HCT116 (cell line): Measurements from ENCODE around the gene YWHAE. TPM values are rescaled to one million over a fixed set of nuclear protein-coding genes. Genes with fewer than 3 reads are reported as not detected.

Source experiments
- ATAC-seq: fragments of 200-7000 bp; cut with Tn5 transposase; 2 replicates; pipeline ENCODE4 v1.9.1; 2020; ENCODE audit warnings: mild to moderate bottlenecking, moderate library complexity
- BruUV-seq: library from RNA; stranded (reverse); fragments of 400-500 nt; replicated peaks from 2 replicates; lab custom pipeline; 2021; lab: Mats Ljungman, UMichigan
- CTCF ChIA-PET: fragments of 300-600 bp; sonication (Branson Sonifier 250); formaldehyde crosslinking; loops from one replicate; lab custom pipeline; 2021; ENCODE audit warnings: antibody characterized with exemption; lab: Charles Lee
- POLR2A ChIA-PET: fragments of 300-600, 350-600 bp; sonication (Branson Sonifier 250); formaldehyde crosslinking; loops from one replicate; lab custom pipeline; 2021; ENCODE audit warnings: antibody characterized with exemption; lab: Charles Lee
- RAD21 ChIA-PET, 2 experiments: fragments of 300-600 bp; sonication (Branson Sonifier 250); formaldehyde crosslinking; loops; one replicate each; lab custom pipeline; 2023; ENCODE audit warnings: low total read pairs in 2 of 2; ENCODE audit not compliant: uncharacterized antibody in 2 of 2, unreplicated experiment in 2 of 2, low non-redundant PET in 1 of 2; lab: Charles Lee
- DNase-seq: peaks from one replicate; pipeline ENCODE4 v3.0.0-alpha.2; 2010; ENCODE audit warnings: low read depth, low spot score
- H2AFZ ChIP-seq: fragments of 200-600 bp; shearing (Covaris generic), sonication (generic); 2 replicates; pipeline ENCODE4 v1.6.1; 2017; ENCODE audit warnings: low read depth, mixed run types, mixed read lengths, antibody characterized with exemption, low read length; ENCODE audit not compliant: poor library complexity, severe bottlenecking
- H3K27ac ChIP-seq: 2 replicates; pipeline ENCODE4 v1.5.1; 2012; ENCODE audit warnings: low read depth, low read length
- H3K27me3 ChIP-seq: fragments of 200-600 bp; sonication (generic); 2 replicates; pipeline ENCODE4 v1.6.1; 2016; ENCODE audit warnings: mixed run types, low read length, mixed read lengths; ENCODE audit not compliant: insufficient read depth
- H3K36me3 ChIP-seq, 2 experiments: fragments of 200-500 bp in 1 of 2; fragments of 200-600 bp in 1 of 2; sonication (Bioruptor generic) in 1 of 2; sonication (generic) in 1 of 2; 2 replicates each; pipeline versions ENCODE4 v1.5.1 to v1.6.1; 2014 to 2016; ENCODE audit warnings: low read length in 2 of 2, inconsistent platforms in 1 of 2, mixed read lengths in 1 of 2, mixed run types in 1 of 2; ENCODE audit not compliant: insufficient read depth in 2 of 2, control insufficient read depth in 1 of 2
- H3K4me1 ChIP-seq, 2 experiments: fragments of 200-600 bp in 1 of 2; sonication (generic) in 1 of 2; 2 replicates each; pipeline versions ENCODE4 v1.5.1 to v1.6.1; 2012 to 2017; ENCODE audit warnings: low read length in 2 of 2, inconsistent platforms in 1 of 2, mild to moderate bottlenecking in 1 of 2, mixed read lengths in 1 of 2, mixed run types in 1 of 2, moderate library complexity in 1 of 2; ENCODE audit not compliant: insufficient read depth in 2 of 2, control insufficient read depth in 1 of 2
- H3K4me2 ChIP-seq: fragments of 200-600 bp; sonication (generic); 2 replicates; pipeline ENCODE4 v1.6.1; 2017; ENCODE audit warnings: mixed run types, low read length, mixed read lengths
- H3K4me3 ChIP-seq, 2 experiments: fragments of 200-600 bp in 1 of 2; sonication (generic) in 1 of 2; replicated peaks in 1 of 2; 2 replicates each; pipeline ENCODE4 v1.5.1; 2011 to 2016; ENCODE audit warnings: low read length in 2 of 2, control low read depth in 1 of 2, low read depth in 1 of 2, mild to moderate bottlenecking in 1 of 2, mixed read lengths in 1 of 2, mixed run types in 1 of 2
- H3K79me2 ChIP-seq: fragments of 200-600 bp; sonication (generic); 2 replicates; pipeline ENCODE4 v1.6.1; 2017; ENCODE audit warnings: mild to moderate bottlenecking, mixed run types, low read length, moderate library complexity, mixed read lengths; ENCODE audit not compliant: insufficient read depth
- H3K9ac ChIP-seq: fragments of 200-600 bp; sonication (generic); 2 replicates; pipeline ENCODE4 v1.6.1; 2016; ENCODE audit warnings: low read length, mixed read lengths
- H3K9me2 ChIP-seq: fragments of 200-600 bp; sonication (generic), shearing (Covaris generic); 2 replicates; pipeline ENCODE4 v1.6.1; 2017; ENCODE audit warnings: mixed run types, mild to moderate bottlenecking, moderate library complexity; ENCODE audit not compliant: insufficient read depth
- H3K9me3 ChIP-seq, 2 experiments: fragments of 200-500 bp in 1 of 2; fragments of 200-600 bp in 1 of 2; sonication (Bioruptor generic) in 1 of 2; sonication (generic) in 1 of 2; 2 replicates each; pipeline ENCODE4 v1.6.1; 2014 to 2017; ENCODE audit warnings: low read length in 2 of 2, mixed read lengths in 2 of 2, inconsistent platforms in 1 of 2, low read depth in 1 of 2, mild to moderate bottlenecking in 1 of 2, mixed run types in 1 of 2, moderate library complexity in 1 of 2; ENCODE audit not compliant: control insufficient read depth in 1 of 2, insufficient read depth in 1 of 2
- H4K20me1 ChIP-seq: fragments of 200-600 bp; sonication (generic), shearing (Covaris generic); 2 replicates; pipeline ENCODE4 v1.6.1; 2017; ENCODE audit warnings: mixed run types, mild to moderate bottlenecking, moderate library complexity; ENCODE audit not compliant: insufficient read depth
- CEBPB ChIP-seq: IDR thresholded peaks from 2 replicates; pipeline ENCODE4 v1.6.1; 2012; ENCODE audit warnings: low read depth
- EZH2 ChIP-seq: fragments of 200-600 bp; sonication (generic); IDR thresholded peaks from 2 replicates; pipeline ENCODE4 v1.6.1; 2017; ENCODE audit warnings: antibody characterized with exemption, mixed run types
- EZH2phosphoT487 ChIP-seq: fragments of 200-600 bp; IDR thresholded peaks from 2 replicates; pipeline ENCODE4 v1.6.1; 2018; ENCODE audit warnings: antibody characterized with exemption, borderline replicate concordance
- FOSL1 ChIP-seq: IDR thresholded peaks from 2 replicates; pipeline ENCODE4 v1.6.1; 2012; ENCODE audit warnings: low read depth
- POLR2AphosphoS5 ChIP-seq: IDR thresholded peaks from 2 replicates; pipeline ENCODE4 v1.6.1; 2011; ENCODE audit warnings: mild to moderate bottlenecking, low read depth, low read length, moderate library complexity
- RAD21 ChIP-seq: IDR thresholded peaks from 2 replicates; pipeline ENCODE4 v1.6.1; 2012; ENCODE audit warnings: low read depth, mild to moderate bottlenecking
- SIN3A ChIP-seq: IDR thresholded peaks from 2 replicates; pipeline ENCODE4 v1.6.1; 2012; ENCODE audit warnings: low read depth
- SP1 ChIP-seq: IDR thresholded peaks from 2 replicates; pipeline ENCODE4 v1.6.1; 2012; ENCODE audit warnings: low read depth
- SRF ChIP-seq: IDR thresholded peaks from 2 replicates; pipeline ENCODE4 v1.6.1; 2012; ENCODE audit warnings: low read depth
- TCF7L2 ChIP-seq: IDR thresholded peaks from 2 replicates; pipeline ENCODE4 v1.7.0; 2011; ENCODE audit warnings: borderline replicate concordance, inconsistent platforms; ENCODE audit not compliant: insufficient read depth, insufficient read length; ENCODE audit errors: extremely low read depth
- ZFX ChIP-seq: fragments of 450-650 bp; IDR thresholded peaks from 2 replicates; pipeline ENCODE4 v1.6.1; 2017
- ZNF274 ChIP-seq: fragments of 200-500 bp; sonication (Bioruptor generic); IDR thresholded peaks from 2 replicates; pipeline ENCODE4 v1.6.1; 2014; ENCODE audit warnings: mild to moderate bottlenecking, low read depth, low read length, inconsistent platforms
- intact Hi-C: fragments of 100-400 bp; cut with micrococcal nuclease; formaldehyde crosslinking; loops from 2 replicates; pipeline ENCODE4 v1.10.0; 2022
- total RNA-seq: library from RNA; stranded (reverse); gene quantifications from one replicate; pipeline ENCODE4 v1.2.1, GENCODE V29; 2021; ENCODE audit not compliant: unreplicated experiment
- TF ChIP-seq, protein P1 (sequence below): IDR thresholded peaks from 2 replicates; pipeline ENCODE4 v1.6.1; 2012; ENCODE audit warnings: low read depth
- TF ChIP-seq, protein P2 (sequence below): IDR thresholded peaks from 2 replicates; pipeline ENCODE4 v1.6.1; 2011; ENCODE audit warnings: mild to moderate bottlenecking, low read length, moderate library complexity; ENCODE audit not compliant: insufficient replicate concordance; ENCODE audit errors: extremely low read depth
- TF ChIP-seq, protein P3 (sequence below): IDR thresholded peaks from 2 replicates; pipeline ENCODE4 v1.6.1; 2012

The YWHAE gene
- total RNA-seq, 1 experiment from 2014 or later: 735 TPM

DNA sequence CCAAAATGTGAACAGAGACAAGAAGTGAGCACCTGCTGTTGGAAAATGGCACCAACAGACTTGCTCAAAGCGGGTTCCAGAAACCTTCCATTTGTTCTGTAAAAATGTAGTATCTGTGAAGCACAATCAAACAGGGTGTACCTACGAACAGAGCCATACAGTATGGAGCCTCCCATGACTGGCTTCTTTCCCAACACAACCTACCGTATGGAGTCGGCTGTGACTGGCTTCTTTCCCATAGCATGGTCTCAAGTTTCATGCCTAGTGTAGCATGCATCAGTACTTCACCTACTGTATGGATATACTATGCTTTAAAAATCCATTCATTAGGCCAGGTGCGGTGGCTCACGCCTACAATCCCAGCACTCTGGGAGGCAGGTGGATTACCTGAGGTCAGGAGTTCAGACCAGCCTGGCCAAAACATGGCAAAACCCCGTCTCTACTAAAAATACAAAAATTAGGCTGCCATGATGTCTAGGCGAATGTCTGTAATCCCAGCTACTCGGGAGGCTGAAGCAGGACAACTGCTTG is 26.2 kb downstream of the YWHAE start:
- H3K9me2 ChIP-seq: no peaks in the 10 kb centered on the region
- H2AFZ ChIP-seq: no peak overlapping the region
- H3K36me3 ChIP-seq: peaks cover 0 to 3% of the 10 kb centered on the region in 2 experiments; a peak in 2 of 4 replicates
- H3K9ac ChIP-seq: no peak overlapping the region
- BruUV-seq: no TSS peak
- POLR2A ChIA-PET: interaction anchor here (0.8 kb wide), 1 partner anchor 33 kb away, joined by 3 read pairs; no protein-coding TSS in a partner anchor
- no peak overlapping the region for H3K27ac ChIP-seq
- peaks cover 73% of the 10 kb centered on the region; the same call in 1 of the 2 replicates for H4K20me1 ChIP-seq
- H3K4me2 ChIP-seq: no peak overlapping the region
- RAD21 ChIA-PET: no interaction called here
- H3K9me3 ChIP-seq: no peaks in the 10 kb centered on the region
- DNase-seq: no peak
- intact Hi-C loops: no loop called here
- peaks cover 0 to 18% of the 10 kb centered on the region in 2 experiments; a peak in 1 of 4 replicates for H3K4me1 ChIP-seq
- TF ChIP-seq, protein P1, sequence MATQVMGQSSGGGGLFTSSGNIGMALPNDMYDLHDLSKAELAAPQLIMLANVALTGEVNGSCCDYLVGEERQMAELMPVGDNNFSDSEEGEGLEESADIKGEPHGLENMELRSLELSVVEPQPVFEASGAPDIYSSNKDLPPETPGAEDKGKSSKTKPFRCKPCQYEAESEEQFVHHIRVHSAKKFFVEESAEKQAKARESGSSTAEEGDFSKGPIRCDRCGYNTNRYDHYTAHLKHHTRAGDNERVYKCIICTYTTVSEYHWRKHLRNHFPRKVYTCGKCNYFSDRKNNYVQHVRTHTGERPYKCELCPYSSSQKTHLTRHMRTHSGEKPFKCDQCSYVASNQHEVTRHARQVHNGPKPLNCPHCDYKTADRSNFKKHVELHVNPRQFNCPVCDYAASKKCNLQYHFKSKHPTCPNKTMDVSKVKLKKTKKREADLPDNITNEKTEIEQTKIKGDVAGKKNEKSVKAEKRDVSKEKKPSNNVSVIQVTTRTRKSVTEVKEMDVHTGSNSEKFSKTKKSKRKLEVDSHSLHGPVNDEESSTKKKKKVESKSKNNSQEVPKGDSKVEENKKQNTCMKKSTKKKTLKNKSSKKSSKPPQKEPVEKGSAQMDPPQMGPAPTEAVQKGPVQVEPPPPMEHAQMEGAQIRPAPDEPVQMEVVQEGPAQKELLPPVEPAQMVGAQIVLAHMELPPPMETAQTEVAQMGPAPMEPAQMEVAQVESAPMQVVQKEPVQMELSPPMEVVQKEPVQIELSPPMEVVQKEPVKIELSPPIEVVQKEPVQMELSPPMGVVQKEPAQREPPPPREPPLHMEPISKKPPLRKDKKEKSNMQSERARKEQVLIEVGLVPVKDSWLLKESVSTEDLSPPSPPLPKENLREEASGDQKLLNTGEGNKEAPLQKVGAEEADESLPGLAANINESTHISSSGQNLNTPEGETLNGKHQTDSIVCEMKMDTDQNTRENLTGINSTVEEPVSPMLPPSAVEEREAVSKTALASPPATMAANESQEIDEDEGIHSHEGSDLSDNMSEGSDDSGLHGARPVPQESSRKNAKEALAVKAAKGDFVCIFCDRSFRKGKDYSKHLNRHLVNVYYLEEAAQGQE: no peak
- TF ChIP-seq ZNF274 (no peak), POLR2AphosphoS5 (no peak), SIN3A (no peak)
- TF ChIP-seq, all 23 proteins: peak for 0
- CTCF ChIA-PET: no interaction called here
- no peak for ATAC-seq
- peaks cover 100% of the 10 kb centered on the region for H3K79me2 ChIP-seq
- H3K27me3 ChIP-seq: no peaks in the 10 kb centered on the region
- no peak overlapping the region for H3K4me3 ChIP-seq

DNA sequence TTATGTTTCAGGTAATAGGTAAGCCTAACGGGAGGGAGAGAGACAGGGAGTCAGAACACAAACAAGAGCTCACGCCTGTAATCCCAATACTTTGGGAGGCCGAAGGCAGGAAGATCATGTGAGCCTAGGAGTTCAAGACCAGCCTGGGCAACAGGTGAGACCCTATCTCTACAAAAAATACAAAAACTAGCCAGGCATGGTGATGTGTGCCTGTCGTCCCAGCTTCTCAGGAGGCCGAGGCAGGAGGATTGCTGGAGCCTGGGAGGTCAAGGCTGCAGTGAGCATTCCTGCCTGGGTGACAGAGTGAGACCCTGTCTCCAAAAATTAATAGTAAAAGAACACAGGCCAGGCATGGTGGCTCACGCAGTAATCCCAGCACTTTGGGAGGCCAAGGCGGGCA is 27.4 kb downstream of the YWHAE start:
- intact Hi-C loops: no loop called here
- ChIA-PET CTCF (no interaction called here), RAD21 (no interaction called here), POLR2A (no interaction called here)
- Histone ChIP-seq H3K4me1 (peaks cover 0 to 26% of the 10 kb centered on the region in 2 experiments; a peak in 2 of 4 replicates), H3K9me3 (no peaks in the 10 kb centered on the region), H4K20me1 (peaks cover 69% of the 10 kb centered on the region), H3K9me2 (no peaks in the 10 kb centered on the region), H3K27me3 (no peaks in the 10 kb centered on the region), H3K9ac (no peak overlapping the region), H3K4me3 (no peak overlapping the region), H2AFZ (no peak overlapping the region), H3K27ac (no peak overlapping the region), H3K36me3 (peaks cover 0 to 2% of the 10 kb centered on the region in 2 experiments; a peak in 2 of 4 replicates), H3K79me2 (peaks cover 100% of the 10 kb centered on the region), H3K4me2 (no peak overlapping the region)
- no peak for DNase-seq
- BruUV-seq: no TSS peak
- ATAC-seq: no peak
- TF ChIP-seq ZFX (no peak), TCF7L2 (no peak), CEBPB (no peak), FOSL1 (no peak), SIN3A (no peak), EZH2phosphoT487 (no peak), EZH2 (no peak), SP1 (no peak), SRF (no peak), RAD21 (no peak)
- TF ChIP-seq, protein P2, sequence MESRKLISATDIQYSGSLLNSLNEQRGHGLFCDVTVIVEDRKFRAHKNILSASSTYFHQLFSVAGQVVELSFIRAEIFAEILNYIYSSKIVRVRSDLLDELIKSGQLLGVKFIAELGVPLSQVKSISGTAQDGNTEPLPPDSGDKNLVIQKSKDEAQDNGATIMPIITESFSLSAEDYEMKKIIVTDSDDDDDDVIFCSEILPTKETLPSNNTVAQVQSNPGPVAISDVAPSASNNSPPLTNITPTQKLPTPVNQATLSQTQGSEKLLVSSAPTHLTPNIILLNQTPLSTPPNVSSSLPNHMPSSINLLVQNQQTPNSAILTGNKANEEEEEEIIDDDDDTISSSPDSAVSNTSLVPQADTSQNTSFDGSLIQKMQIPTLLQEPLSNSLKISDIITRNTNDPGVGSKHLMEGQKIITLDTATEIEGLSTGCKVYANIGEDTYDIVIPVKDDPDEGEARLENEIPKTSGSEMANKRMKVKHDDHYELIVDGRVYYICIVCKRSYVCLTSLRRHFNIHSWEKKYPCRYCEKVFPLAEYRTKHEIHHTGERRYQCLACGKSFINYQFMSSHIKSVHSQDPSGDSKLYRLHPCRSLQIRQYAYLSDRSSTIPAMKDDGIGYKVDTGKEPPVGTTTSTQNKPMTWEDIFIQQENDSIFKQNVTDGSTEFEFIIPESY: no peak
- TF ChIP-seq, protein P3, sequence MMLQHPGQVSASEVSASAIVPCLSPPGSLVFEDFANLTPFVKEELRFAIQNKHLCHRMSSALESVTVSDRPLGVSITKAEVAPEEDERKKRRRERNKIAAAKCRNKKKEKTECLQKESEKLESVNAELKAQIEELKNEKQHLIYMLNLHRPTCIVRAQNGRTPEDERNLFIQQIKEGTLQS: no peak
